GM12891 (cell line): ENCODE measurements around the gene RNF31.

Experiments used
- POLR2A ChIP-seq: IDR thresholded peaks from 2 replicates; pipeline ENCODE4 v1.6.1; 2011; ENCODE audit warnings: low read depth, low read length, control low read depth
- POLR2AphosphoS5 ChIP-seq: IDR thresholded peaks from 2 replicates; pipeline ENCODE4 v1.6.1; 2011; ENCODE audit warnings: low read depth, low read length, control low read depth
- SPI1 ChIP-seq: IDR thresholded peaks from 2 replicates; pipeline ENCODE4 v1.6.1; 2011; ENCODE audit warnings: low read depth, low read length, control low read depth
- TAF1 ChIP-seq: IDR thresholded peaks from 2 replicates; pipeline ENCODE4 v1.6.1; 2011; ENCODE audit warnings: low read depth, low read length, control low read depth

GRCh38 chr14:24184104-24184970 is 37.0 kb downstream of the RNF31 start:
- TF ChIP-seq POLR2A = no peak; the same call in none of the 2 replicates
- no peak; the same call in 1 of the 2 replicates for TF ChIP-seq POLR2AphosphoS5
- TF ChIP-seq SPI1 = no peak
- no peak for TF ChIP-seq TAF1
